Measurements from ENCODE around the gene AQP10. TPM values are rescaled to one million over a fixed set of nuclear protein-coding genes. Genes with fewer than 3 reads are reported as not detected.
"Not testable (repeated sequence)": the region's sequence is repeated elsewhere in the genome, so short reads cannot be mapped to it uniquely, and the experiment has no call there.

Gene AQP10
- total and polyA plus RNA-seq, 2 donors = 0.05 TPM; not detected in 1

- Histone ChIP-seq H3K4me1 (ENCODE audit: insufficient read depth) (no peaks in the 10 kb centered on the region), H3K36me3 (ENCODE audit: insufficient read depth) (peaks cover 3% of the 10 kb centered on the region), H3K4me3 (ENCODE audit: low read depth, low read length) (peak overlapping the region; percentile 51), H3K27ac (ENCODE audit: low read depth) (peak overlapping the region; percentile 27)
- DNase-seq (ENCODE audit: extremely low spot score) = no peak
- 42% methylated on average over 5 of the region's 5 CpGs for WGBS
These were observed 6.8 kb downstream of the AQP10 start for GRCh38 chr1:154327466-154328317.

GRCh38 chr1:154328318-154329151 is 7.6 kb downstream of the AQP10 start:
- Histone ChIP-seq H3K4me3 (ENCODE audit: low read depth, low read length) (peak overlapping the region; percentile 51), H3K4me1 (ENCODE audit: insufficient read depth) (no peaks in the 10 kb centered on the region), H3K27ac (ENCODE audit: low read depth) (peak overlapping the region; percentile 69), H3K36me3 (ENCODE audit: insufficient read depth) (peaks cover 3% of the 10 kb centered on the region)
- DNase-seq (ENCODE audit: extremely low spot score) = peak; percentile 31
- 5% methylated on average over 66 of the region's 76 CpGs for WGBS

- H3K4me1 ChIP-seq (ENCODE audit: insufficient read depth) = no peaks in the 10 kb centered on the region
- whole genome bisulfite sequencing = 67% methylated on average over 6 of the region's 6 CpGs
- H3K4me3 ChIP-seq (ENCODE audit: low read depth, low read length) = peak overlapping the region; percentile 51
- H3K27ac ChIP-seq (ENCODE audit: low read depth) = no peak overlapping the region
- no peak for DNase-seq (ENCODE audit: extremely low spot score)
- H3K36me3 ChIP-seq (ENCODE audit: insufficient read depth) = peaks cover 3% of the 10 kb centered on the region
These were observed 8.2 kb downstream of the AQP10 start for GRCh38 chr1:154329152-154329521.

GRCh38 chr1:154329551-154330131 is 8.7 kb downstream of the AQP10 start:
- Histone ChIP-seq H3K27ac (ENCODE audit: low read depth) (no peak overlapping the region), H3K4me3 (ENCODE audit: low read depth, low read length) (no peak overlapping the region), H3K4me1 (ENCODE audit: insufficient read depth) (no peaks in the 10 kb centered on the region), H3K36me3 (ENCODE audit: insufficient read depth) (peaks cover 3% of the 10 kb centered on the region)
- no peak for DNase-seq (ENCODE audit: extremely low spot score)
- WGBS = 81% methylated on average over 7 of the region's 7 CpGs

GRCh38 chr1:154330669-154331068 is 9.8 kb downstream of the AQP10 start:
- no peak overlapping the region for H3K27ac ChIP-seq (ENCODE audit: low read depth)

GRCh38 chr1:154334079-154335024 is 13.5 kb downstream of the AQP10 start:
- peaks cover 3% of the 10 kb centered on the region for H3K36me3 ChIP-seq (ENCODE audit: insufficient read depth)
- no peak overlapping the region for H3K4me3 ChIP-seq (ENCODE audit: low read depth, low read length)
- no peak overlapping the region for H3K27ac ChIP-seq (ENCODE audit: low read depth)
- no peaks in the 10 kb centered on the region for H3K4me1 ChIP-seq (ENCODE audit: insufficient read depth)
- WGBS = 78% methylated on average over 13 of the region's 13 CpGs
- no peak for DNase-seq (ENCODE audit: extremely low spot score)

More at GRCh38 chr1:154330669-154331068, 9.8 kb downstream of the AQP10 start:
- H3K4me1 ChIP-seq (ENCODE audit: insufficient read depth) = no peaks in the 10 kb centered on the region
- no peak for DNase-seq (ENCODE audit: extremely low spot score)
- H3K4me3 ChIP-seq (ENCODE audit: low read depth, low read length) = no peak overlapping the region
- H3K36me3 ChIP-seq (ENCODE audit: insufficient read depth) = peaks cover 3% of the 10 kb centered on the region

- peak; percentile 65 for DNase-seq (ENCODE audit: extremely low spot score)
- Histone ChIP-seq H3K27ac (ENCODE audit: low read depth) (no peak overlapping the region), H3K4me3 (ENCODE audit: low read depth, low read length) (no peak overlapping the region), H3K4me1 (ENCODE audit: insufficient read depth) (no peaks in the 10 kb centered on the region), H3K36me3 (ENCODE audit: insufficient read depth) (peaks cover 3% of the 10 kb centered on the region)
- WGBS = 43% methylated on average over 11 of the region's 11 CpGs
These were observed 14.3 kb downstream of the AQP10 start for GRCh38 chr1:154335025-154335714.

- H3K27ac ChIP-seq (ENCODE audit: low read depth) = peak overlapping the region; percentile 38
- WGBS = 88% methylated on average over 8 of the region's 8 CpGs
- no peaks in the 10 kb centered on the region for H3K4me1 ChIP-seq (ENCODE audit: insufficient read depth)
- no peak overlapping the region for H3K4me3 ChIP-seq (ENCODE audit: low read depth, low read length)
- no peaks in the 10 kb centered on the region for H3K36me3 ChIP-seq (ENCODE audit: insufficient read depth)
- DNase-seq (ENCODE audit: extremely low spot score) = no peak
These were observed 16.5 kb downstream of the AQP10 start for GRCh38 chr1:154337253-154337894.

GRCh38 chr1:154338875-154339274 is 18.0 kb downstream of the AQP10 start:
- no peak for DNase-seq (ENCODE audit: extremely low spot score)
- WGBS = 91% methylated on average over 2 of the region's 2 CpGs
- Histone ChIP-seq H3K4me3 (ENCODE audit: low read depth, low read length) (no peak overlapping the region), H3K4me1 (ENCODE audit: insufficient read depth) (no peaks in the 10 kb centered on the region), H3K27ac (ENCODE audit: low read depth) (no peak overlapping the region), H3K36me3 (ENCODE audit: insufficient read depth) (no peaks in the 10 kb centered on the region)

GRCh38 chr1:154341366-154341765 is 20.5 kb downstream of the AQP10 start:
- H3K36me3 ChIP-seq (ENCODE audit: insufficient read depth); H3K4me3 ChIP-seq (ENCODE audit: low read depth, low read length); H3K4me1 ChIP-seq (ENCODE audit: insufficient read depth); H3K27ac ChIP-seq (ENCODE audit: low read depth); DNase-seq (ENCODE audit: extremely low spot score): not testable (repeated sequence)
- 96% methylated on average over 9 of the region's 9 CpGs for WGBS

- no peak overlapping the region for H3K27ac ChIP-seq (ENCODE audit: low read depth)
- WGBS = 90% methylated on average over 7 of the region's 7 CpGs
- no peak overlapping the region for H3K4me3 ChIP-seq (ENCODE audit: low read depth, low read length)
- DNase-seq (ENCODE audit: extremely low spot score) = no peak
- no peaks in the 10 kb centered on the region for H3K36me3 ChIP-seq (ENCODE audit: insufficient read depth)
- no peaks in the 10 kb centered on the region for H3K4me1 ChIP-seq (ENCODE audit: insufficient read depth)
These were observed 21.2 kb downstream of the AQP10 start for GRCh38 chr1:154342132-154342531.

GRCh38 chr1:154342836-154343472 is 22.1 kb downstream of the AQP10 start:
- no peak for DNase-seq (ENCODE audit: extremely low spot score)
- Histone ChIP-seq H3K36me3 (ENCODE audit: insufficient read depth) (no peaks in the 10 kb centered on the region), H3K4me1 (ENCODE audit: insufficient read depth) (no peaks in the 10 kb centered on the region), H3K4me3 (ENCODE audit: low read depth, low read length) (no peak overlapping the region), H3K27ac (ENCODE audit: low read depth) (no peak overlapping the region)
- 81% methylated on average over 21 of the region's 21 CpGs for WGBS

Data from urinary bladder (tissue), 4 donors.